Sigmoid colon (tissue), 4 donors: ENCODE data around the gene KNDC1.

Experiments used
- CTCF ChIP-seq, 4 experiments: fragments of 450-650 bp in 3 of 4; fragments of 200-600 bp in 1 of 4; IDR thresholded peaks; one replicate each; pipeline ENCODE4 v1.5.1; 2016 to 2019; ENCODE audit warnings: antibody characterized with exemption in 4 of 4, mild to moderate bottlenecking in 3 of 4, moderate library complexity in 2 of 4
- EP300 ChIP-seq, 4 donors: sonication (generic); formaldehyde crosslinking; IDR thresholded peaks; one replicate each; pipeline ENCODE4 v1.6.1; 2017; ENCODE audit warnings: antibody characterized with exemption in 4 of 4
- POLR2A ChIP-seq, 2 donors: fragments of 450-650 bp; IDR thresholded peaks; one replicate each; pipeline ENCODE4 v1.6.1; 2016; ENCODE audit warnings: antibody characterized with exemption in 2 of 2, mild to moderate bottlenecking in 2 of 2, moderate library complexity in 2 of 2
- POLR2AphosphoS5 ChIP-seq, 4 donors: sonication (generic); formaldehyde crosslinking; IDR thresholded peaks; one replicate each; pipeline ENCODE4 v1.6.1; 2017; ENCODE audit warnings: antibody characterized with exemption in 4 of 4

- TF ChIP-seq CTCF (IDR thresholded peaks at IDR 0.05) (no peak), POLR2AphosphoS5 (IDR thresholded peaks at IDR 0.05) (no peak), EP300 (IDR thresholded peaks at IDR 0.05) (no peak), POLR2A (IDR thresholded peaks at IDR 0.05) (no peak)
These were observed 31.6 kb downstream of the KNDC1 start for GRCh38 chr10:133191651-133192050.
